ENCODE data around the gene NDUFC1. TPM values are rescaled to one million over a fixed set of nuclear protein-coding genes. Genes with fewer than 3 reads are reported as not detected.

The NDUFC1 gene
- total and polyA plus RNA-seq, 12 donors, result 55.1 to 235 (median 109) TPM

- peaks cover 8 to 21% of the 10 kb centered on the region in 2 donors for H3K4me1 ChIP-seq (replicated peaks in 1 of 2)
- WGBS, 4 donors, result 84 to 89% (median 85%) methylated on average over 12 of the region's 12 CpGs
- H3K9me3 ChIP-seq (replicated peaks in 1 of 3), result no peaks in the 10 kb centered on the region
- H3K27me3 ChIP-seq, result no peaks in the 10 kb centered on the region
- peak overlapping the region in 4 of 5 donors; percentile 2 to 74 (median 50) for H3K27ac ChIP-seq
- H3K4me3 ChIP-seq, result no peak overlapping the region
- TF ChIP-seq, protein P1, sequence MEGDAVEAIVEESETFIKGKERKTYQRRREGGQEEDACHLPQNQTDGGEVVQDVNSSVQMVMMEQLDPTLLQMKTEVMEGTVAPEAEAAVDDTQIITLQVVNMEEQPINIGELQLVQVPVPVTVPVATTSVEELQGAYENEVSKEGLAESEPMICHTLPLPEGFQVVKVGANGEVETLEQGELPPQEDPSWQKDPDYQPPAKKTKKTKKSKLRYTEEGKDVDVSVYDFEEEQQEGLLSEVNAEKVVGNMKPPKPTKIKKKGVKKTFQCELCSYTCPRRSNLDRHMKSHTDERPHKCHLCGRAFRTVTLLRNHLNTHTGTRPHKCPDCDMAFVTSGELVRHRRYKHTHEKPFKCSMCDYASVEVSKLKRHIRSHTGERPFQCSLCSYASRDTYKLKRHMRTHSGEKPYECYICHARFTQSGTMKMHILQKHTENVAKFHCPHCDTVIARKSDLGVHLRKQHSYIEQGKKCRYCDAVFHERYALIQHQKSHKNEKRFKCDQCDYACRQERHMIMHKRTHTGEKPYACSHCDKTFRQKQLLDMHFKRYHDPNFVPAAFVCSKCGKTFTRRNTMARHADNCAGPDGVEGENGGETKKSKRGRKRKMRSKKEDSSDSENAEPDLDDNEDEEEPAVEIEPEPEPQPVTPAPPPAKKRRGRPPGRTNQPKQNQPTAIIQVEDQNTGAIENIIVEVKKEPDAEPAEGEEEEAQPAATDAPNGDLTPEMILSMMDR (IDR thresholded peaks at IDR 0.05), result no peak
- no peak for TF ChIP-seq POLR2A (IDR thresholded peaks at IDR 0.05)
- intact Hi-C loops (cut with DNase I), result no loop called here
- peak; percentile 38 to 81 (median 69) for DNase-seq
- H3K36me3 ChIP-seq (replicated peaks in 1 of 2), result no peaks in the 10 kb centered on the region
Measured at GRCh38 chr4:139243448-139244365, 58.6 kb downstream of the NDUFC1 start.

GRCh38 chr4:139242511-139243051 is 59.7 kb downstream of the NDUFC1 start:
- no peak overlapping the region for H3K4me3 ChIP-seq
- H3K27ac ChIP-seq, result peak overlapping the region in 2 of 5 donors; percentile 39 to 61
- 44 to 72% (median 59%) methylated on average over 2 of the region's 2 CpGs for WGBS, 4 donors
- intact Hi-C loops (cut with DNase I), result no loop called here
- no peaks in the 10 kb centered on the region for H3K36me3 ChIP-seq (replicated peaks in 1 of 2)
- DNase-seq, result no peak
- H3K4me1 ChIP-seq (replicated peaks in 1 of 2), result peaks cover 8 to 21% of the 10 kb centered on the region in 2 donors
- H3K9me3 ChIP-seq (replicated peaks in 1 of 3), result no peaks in the 10 kb centered on the region
- no peaks in the 10 kb centered on the region for H3K27me3 ChIP-seq
- no peak for TF ChIP-seq POLR2A (IDR thresholded peaks at IDR 0.05)
- TF ChIP-seq, protein P1 (IDR thresholded peaks at IDR 0.05), result no peak

DNA sequence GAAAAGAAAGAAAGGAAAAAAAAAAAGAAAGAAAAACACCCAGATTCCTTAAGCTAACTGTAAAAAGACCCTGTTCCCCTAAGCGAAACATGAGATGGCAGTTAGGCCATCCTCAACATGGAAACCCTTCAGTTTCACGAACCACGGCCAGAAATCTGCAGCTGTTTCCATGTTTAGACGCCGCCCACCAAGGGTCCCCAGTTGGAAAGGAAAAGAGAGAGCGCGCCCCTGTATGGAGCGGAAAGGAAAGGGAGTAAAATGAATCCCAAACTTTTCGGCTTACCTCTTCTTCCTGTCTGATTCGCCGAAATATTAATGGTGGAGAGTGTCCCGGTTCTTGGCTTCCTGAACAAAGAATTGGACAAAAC is 60.5 kb downstream of the NDUFC1 start:
- intact Hi-C loops (cut with DNase I), result no loop called here
- Histone ChIP-seq H3K27ac (no peak overlapping the region), H3K9me3 (replicated peaks in 1 of 3) (no peaks in the 10 kb centered on the region), H3K36me3 (replicated peaks in 1 of 2) (no peaks in the 10 kb centered on the region), H3K4me1 (replicated peaks in 1 of 2) (peaks cover 8 to 21% of the 10 kb centered on the region in 2 donors), H3K4me3 (no peak overlapping the region), H3K27me3 (no peaks in the 10 kb centered on the region)
- no peak for TF ChIP-seq POLR2A (IDR thresholded peaks at IDR 0.05)
- TF ChIP-seq, protein P1 (IDR thresholded peaks at IDR 0.05), result no peak
- no peak for DNase-seq
- WGBS, 4 donors, result 94 to 96% (median 95%) methylated on average over 12 of the region's 12 CpGs

GRCh38 chr4:139241086-139241783 is 61.0 kb downstream of the NDUFC1 start:
- Histone ChIP-seq H3K4me1 (replicated peaks in 1 of 2) (peaks cover 8 to 21% of the 10 kb centered on the region in 2 donors), H3K4me3 (no peak overlapping the region), H3K9me3 (replicated peaks in 1 of 3) (no peaks in the 10 kb centered on the region), H3K27ac (no peak overlapping the region), H3K27me3 (no peaks in the 10 kb centered on the region), H3K36me3 (replicated peaks in 1 of 2) (no peaks in the 10 kb centered on the region)
- intact Hi-C loops (cut with DNase I), result no loop called here
- 88 to 91% (median 90%) methylated on average over 10 to 11 of the region's 11 CpGs for WGBS, 4 donors
- no peak for DNase-seq
- TF ChIP-seq, protein P1 (IDR thresholded peaks at IDR 0.05), result no peak
- TF ChIP-seq POLR2A (IDR thresholded peaks at IDR 0.05), result no peak
